Measurements from ENCODE around the gene NAB2. TPM values are rescaled to one million over a fixed set of nuclear protein-coding genes. Genes with fewer than 3 reads are reported as not detected.

The NAB2 gene
- total and polyA plus RNA-seq, 5 donors = 12.8 to 22.7 (median 13.8) TPM

GRCh38 chr12:57139796-57140649 is 51.1 kb downstream of the NAB2 start:
- H3K4me3 ChIP-seq (ENCODE audit: low read length) = no peak overlapping the region
- WGBS = 71% methylated on average over 6 of the region's 6 CpGs
- ATAC-seq (no peak), DNase-seq (no peak)
- H3K27me3 ChIP-seq (ENCODE audit: control insufficient read depth, insufficient read depth) = no peaks in the 10 kb centered on the region
- H3K27ac ChIP-seq (ENCODE audit: low read length) = no peak overlapping the region
- peaks cover 6% of the 10 kb centered on the region for H3K4me1 ChIP-seq (ENCODE audit: control insufficient read depth, insufficient read depth, low read length)
- intact Hi-C loops (cut with DNase I) = no loop called here
- H3K9me3 ChIP-seq (ENCODE audit: control insufficient read depth, low read length) = no peaks in the 10 kb centered on the region

GRCh38 chr12:57141249-57141648 is 52.3 kb downstream of the NAB2 start:
- WGBS = 90% methylated on average over 8 of the region's 8 CpGs

GRCh38 chr12:57142121-57142520 is 53.2 kb downstream of the NAB2 start:
- Histone ChIP-seq H3K4me1 (ENCODE audit: control insufficient read depth, insufficient read depth, low read length) (peaks cover 7% of the 10 kb centered on the region), H3K27ac (ENCODE audit: low read length) (no peak overlapping the region), H3K9me3 (ENCODE audit: control insufficient read depth, low read length) (no peaks in the 10 kb centered on the region), H3K27me3 (ENCODE audit: control insufficient read depth, insufficient read depth) (no peaks in the 10 kb centered on the region), H3K4me3 (ENCODE audit: low read length) (no peak overlapping the region)
- 67% methylated on average over 9 of the region's 9 CpGs for WGBS
- peak; percentile 15 to 39 for ATAC-seq
- peak in 2 of 3 donors; percentile 57 to 66 for DNase-seq
- intact Hi-C loops (cut with DNase I) = no loop called here

More at GRCh38 chr12:57141249-57141648, 52.3 kb downstream of the NAB2 start:
- Histone ChIP-seq H3K4me3 (ENCODE audit: low read length) (no peak overlapping the region), H3K9me3 (ENCODE audit: control insufficient read depth, low read length) (no peaks in the 10 kb centered on the region), H3K27me3 (ENCODE audit: control insufficient read depth, insufficient read depth) (no peaks in the 10 kb centered on the region), H3K4me1 (ENCODE audit: control insufficient read depth, insufficient read depth, low read length) (peaks cover 9% of the 10 kb centered on the region), H3K27ac (ENCODE audit: low read length) (no peak overlapping the region)
- DNase-seq = peak in 1 of 3 donors; percentile 51
- intact Hi-C loops (cut with DNase I) = no loop called here
- ATAC-seq = no peak

- Histone ChIP-seq H3K9me3 (ENCODE audit: control insufficient read depth, low read length) (no peaks in the 10 kb centered on the region), H3K4me3 (ENCODE audit: low read length) (no peak overlapping the region), H3K4me1 (ENCODE audit: control insufficient read depth, insufficient read depth, low read length) (peaks cover 6% of the 10 kb centered on the region), H3K27ac (ENCODE audit: low read length) (no peak overlapping the region), H3K27me3 (ENCODE audit: control insufficient read depth, insufficient read depth) (no peaks in the 10 kb centered on the region)
- intact Hi-C loops (cut with DNase I) = no loop called here
- 66% methylated on average over 7 of the region's 7 CpGs for WGBS
- DNase-seq (no peak), ATAC-seq (no peak)
Measured at GRCh38 chr12:57142727-57143126, 53.8 kb downstream of the NAB2 start.

- H3K4me3 ChIP-seq (ENCODE audit: low read length) = no peak overlapping the region
- H3K9me3 ChIP-seq (ENCODE audit: control insufficient read depth, low read length) = no peaks in the 10 kb centered on the region
- H3K27ac ChIP-seq (ENCODE audit: low read length) = no peak overlapping the region
- intact Hi-C loops (cut with DNase I) = no loop called here
- H3K4me1 ChIP-seq (ENCODE audit: control insufficient read depth, insufficient read depth, low read length) = peaks cover 8% of the 10 kb centered on the region
- WGBS = 81% methylated on average over 4 of the region's 4 CpGs
- ATAC-seq = no peak
- H3K27me3 ChIP-seq (ENCODE audit: control insufficient read depth, insufficient read depth) = no peaks in the 10 kb centered on the region
- DNase-seq = peak in 1 of 3 donors; percentile 31
Measured at GRCh38 chr12:57143454-57143853, 54.5 kb downstream of the NAB2 start.

Other genes with a start within 250 kb of the NAB2 start
- gene SDR9C7, start 154.7 kb upstream of the NAB2 start, total RNA-seq = under 1 TPM in 2 of 4 donors, not detected in 2; 0.11 to 0.12 TPM
- gene SDR9C7, start 154.7 kb upstream of the NAB2 start, polyA plus RNA-seq = 0.05 TPM
- under 1 TPM; 0.06 to 0.31 (median 0.26) TPM for gene RDH16, start 131.5 kb upstream of the NAB2 start, total RNA-seq
- 0.29 TPM for gene RDH16, start 131.5 kb upstream of the NAB2 start, polyA plus RNA-seq
- 1 to 10 TPM; 3.7 to 4.5 (median 4.1) TPM for gene ZBTB39, start 82.6 kb upstream of the NAB2 start, total RNA-seq
- gene ZBTB39, start 82.6 kb upstream of the NAB2 start, polyA plus RNA-seq = 1.9 TPM
- not detected for gene TAC3, start 72.6 kb upstream of the NAB2 start, total RNA-seq
- not detected for gene TAC3, start 72.6 kb upstream of the NAB2 start, polyA plus RNA-seq
- gene MYO1A, start 39.0 kb upstream of the NAB2 start, total RNA-seq = under 1 TPM in 3 of 4 donors, not detected in 1; 0.28 to 0.43 (median 0.35) TPM
- 0.02 TPM for gene MYO1A, start 39.0 kb upstream of the NAB2 start, polyA plus RNA-seq
- 1 to 10 TPM; 4.4 to 6.1 (median 5.1) TPM for gene NEMP1, start 10.3 kb upstream of the NAB2 start, total RNA-seq
- 1.6 TPM for gene NEMP1, start 10.3 kb upstream of the NAB2 start, polyA plus RNA-seq
- 10 to 100 TPM; 77.8 to 89.6 (median 83.6) TPM for gene STAT6, start 22.2 kb downstream of the NAB2 start, total RNA-seq
- gene STAT6, start 22.2 kb downstream of the NAB2 start, polyA plus RNA-seq = 57.6 TPM
- gene LRP1, start 39.4 kb downstream of the NAB2 start, total RNA-seq = 100 to 1,000 TPM in 3 of 4 donors, 10 to 100 TPM in 1; 79.7 to 181 (median 154) TPM
- 55.0 TPM for gene LRP1, start 39.4 kb downstream of the NAB2 start, polyA plus RNA-seq
- gene LRP1-AS, start 58.5 kb downstream of the NAB2 start, total RNA-seq = not detected
- gene LRP1-AS, start 58.5 kb downstream of the NAB2 start, polyA plus RNA-seq = not detected
- under 1 TPM in 3 of 4 donors, not detected in 1; 0.11 to 0.39 (median 0.29) TPM for gene NXPH4, start 127.7 kb downstream of the NAB2 start, total RNA-seq
- gene NXPH4, start 127.7 kb downstream of the NAB2 start, polyA plus RNA-seq = 1.2 TPM
- gene SHMT2, start 140.6 kb downstream of the NAB2 start, total RNA-seq = 10 to 100 TPM; 27.4 to 33.2 (median 29.9) TPM
- 17.9 TPM for gene SHMT2, start 140.6 kb downstream of the NAB2 start, polyA plus RNA-seq
- 1 to 10 TPM in 3 of 4 donors, under 1 TPM in 1; 0.91 to 2.3 (median 1.6) TPM for gene STAC3, start 162.1 kb downstream of the NAB2 start, total RNA-seq
- gene STAC3, start 162.1 kb downstream of the NAB2 start, polyA plus RNA-seq = 1.2 TPM